H9 (cell line): ENCODE measurements around the gene TBXA2R. TPM values are rescaled to one million over a fixed set of nuclear protein-coding genes. Genes with fewer than 3 reads are reported as not detected.

Source experiments
- DNase-seq: peaks from one replicate; pipeline ENCODE4 v3.0.0-alpha.2; 2017
- H2AFZ ChIP-seq: one replicate; pipeline ENCODE4 v1.6.1; 2013; ENCODE audit warnings: mild to moderate bottlenecking, low read length, control low read depth, moderate library complexity
- H2AK5ac ChIP-seq: 2 replicates; pipeline ENCODE4 v1.6.1; 2013; ENCODE audit warnings: low read length, control low read depth, mixed read lengths; ENCODE audit not compliant: insufficient read length
- H2BK120ac ChIP-seq: one replicate; pipeline ENCODE4 v1.6.1; 2013; ENCODE audit warnings: low read depth, mild to moderate bottlenecking, low read length, control low read depth, inconsistent platforms; ENCODE audit not compliant: poor library complexity, severe bottlenecking
- H2BK12ac ChIP-seq: 2 replicates; pipeline ENCODE4 v1.6.1; 2013; ENCODE audit warnings: low read length, control low read depth, mixed read lengths, low read depth; ENCODE audit not compliant: insufficient read length
- H2BK15ac ChIP-seq: 2 replicates; pipeline ENCODE4 v1.6.1; 2013; ENCODE audit warnings: low read depth, low read length, control low read depth
- H2BK20ac ChIP-seq: one replicate; pipeline ENCODE4 v1.6.1; 2013; ENCODE audit warnings: low read depth, mild to moderate bottlenecking, low read length, control low read depth, inconsistent platforms; ENCODE audit not compliant: poor library complexity, severe bottlenecking
- H2BK5ac ChIP-seq: 2 replicates; pipeline ENCODE4 v1.6.1; 2013; ENCODE audit warnings: low read length, control low read depth, mixed read lengths; ENCODE audit not compliant: insufficient read length
- H3K14ac ChIP-seq: 2 replicates; pipeline ENCODE4 v1.6.1; 2013; ENCODE audit warnings: low read length, control low read depth; ENCODE audit not compliant: insufficient read depth
- H3K18ac ChIP-seq: 2 replicates; pipeline ENCODE4 v1.6.1; 2013; ENCODE audit warnings: low read depth, mild to moderate bottlenecking, mixed read lengths, low read length, control low read depth; ENCODE audit not compliant: insufficient read length
- H3K23ac ChIP-seq: 2 replicates; pipeline ENCODE4 v1.6.1; 2013; ENCODE audit warnings: low read length, control low read depth, mixed read lengths, low read depth; ENCODE audit not compliant: insufficient read length
- H3K23me2 ChIP-seq: 2 replicates; pipeline ENCODE4 v1.6.1; 2013; ENCODE audit warnings: low read depth, mild to moderate bottlenecking, mixed read lengths, low read length, control low read depth; ENCODE audit not compliant: insufficient read length, poor library complexity, severe bottlenecking
- H3K27ac ChIP-seq: 2 replicates; pipeline ENCODE4 v1.5.1; 2013; ENCODE audit warnings: low read length, control low read depth, mixed read lengths, low read depth; ENCODE audit not compliant: insufficient read length
- H3K27me3 ChIP-seq: 2 replicates; pipeline ENCODE4 v1.6.1; 2013; ENCODE audit warnings: low read length, control low read depth, inconsistent platforms; ENCODE audit not compliant: insufficient read depth
- H3K4ac ChIP-seq: 2 replicates; pipeline ENCODE4 v1.6.1; 2013; ENCODE audit warnings: low read depth, mild to moderate bottlenecking, control low read depth, inconsistent platforms, low read length, moderate library complexity
- H3K4me1 ChIP-seq: 2 replicates; pipeline ENCODE4 v1.6.1; 2013; ENCODE audit warnings: low read length, control low read depth, inconsistent platforms; ENCODE audit not compliant: insufficient read depth
- H3K4me2 ChIP-seq: 2 replicates; pipeline ENCODE4 v1.6.1; 2013; ENCODE audit warnings: low read length, control low read depth, mixed read lengths; ENCODE audit not compliant: insufficient read length, insufficient read depth
- H3K56ac ChIP-seq: 2 replicates; pipeline ENCODE4 v1.6.1; 2013; ENCODE audit warnings: low read depth, mild to moderate bottlenecking, mixed read lengths, low read length, control low read depth; ENCODE audit not compliant: insufficient read length
- H3K79me1 ChIP-seq: 2 replicates; pipeline ENCODE4 v1.6.1; 2013; ENCODE audit warnings: low read depth, mild to moderate bottlenecking, moderate library complexity, low read length, control low read depth, inconsistent platforms; ENCODE audit not compliant: insufficient read depth, poor library complexity, severe bottlenecking
- H3K79me2 ChIP-seq: 2 replicates; pipeline ENCODE4 v1.6.1; 2013; ENCODE audit warnings: low read length, control low read depth, inconsistent platforms; ENCODE audit not compliant: insufficient read depth
- H3K9ac ChIP-seq: 2 replicates; pipeline ENCODE4 v1.6.1; 2013; ENCODE audit warnings: low read length, control low read depth, mixed read lengths; ENCODE audit not compliant: insufficient read length; ENCODE audit errors: extremely low read depth
- H3K9me3 ChIP-seq: one replicate; pipeline ENCODE4 v1.6.1; 2013; ENCODE audit warnings: low read depth, low read length, inconsistent platforms; ENCODE audit not compliant: control insufficient read depth
- H3T11ph ChIP-seq: one replicate; pipeline ENCODE4 v1.6.1; 2013; ENCODE audit warnings: mild to moderate bottlenecking, low read length, control low read depth, inconsistent platforms
- H4K20me1 ChIP-seq: one replicate; pipeline ENCODE4 v1.6.1; 2013; ENCODE audit not compliant: control insufficient read depth, insufficient read length, insufficient read depth
- H4K5ac ChIP-seq: 2 replicates; pipeline ENCODE4 v1.6.1; 2013; ENCODE audit warnings: low read depth, mild to moderate bottlenecking, mixed read lengths, low read length, control low read depth; ENCODE audit not compliant: insufficient read length
- H4K8ac ChIP-seq: replicated peaks from 2 replicates; pipeline ENCODE4 v1.6.1; 2013; ENCODE audit warnings: low read length, control low read depth, mixed read lengths, low read depth; ENCODE audit not compliant: insufficient read length
- H4K91ac ChIP-seq: 2 replicates; pipeline ENCODE4 v1.6.1; 2013; ENCODE audit warnings: low read depth, mild to moderate bottlenecking, moderate library complexity, mixed read lengths, low read length, control low read depth; ENCODE audit not compliant: insufficient read length
- H3K27ac Mint-ChIP-seq, 3 experiments: 2 replicates in 2 of 3; 3 replicates in 1 of 3; pipeline ENCODE4 v1.8.0; 2020 to 2021; ENCODE audit warnings: mixed read lengths in 3 of 3, mild to moderate bottlenecking in 1 of 3, moderate library complexity in 1 of 3
- H3K27me3 Mint-ChIP-seq: 2 replicates; pipeline ENCODE4 v1.8.0; 2021; ENCODE audit warnings: low read depth, mild to moderate bottlenecking, moderate library complexity, mixed read lengths
- H3K36me3 Mint-ChIP-seq, 3 experiments: 2 replicates in 2 of 3; 3 replicates in 1 of 3; pipeline ENCODE4 v1.8.0; 2020 to 2021; ENCODE audit warnings: low read depth in 3 of 3, mixed read lengths in 3 of 3; ENCODE audit not compliant: insufficient read depth in 1 of 3
- H3K4me1 Mint-ChIP-seq, 2 experiments: 2 replicates each; pipeline ENCODE4 v1.8.0; 2020; ENCODE audit warnings: mixed read lengths in 2 of 2
- H3K4me3 Mint-ChIP-seq, 2 experiments: 2 replicates in 1 of 2; 3 replicates in 1 of 2; pipeline ENCODE4 v1.8.0; 2020 to 2021; ENCODE audit warnings: mild to moderate bottlenecking in 2 of 2, mixed read lengths in 2 of 2, moderate library complexity in 1 of 2
- H3K9me3 Mint-ChIP-seq, 2 experiments: 2 replicates in 1 of 2; 3 replicates in 1 of 2; pipeline ENCODE4 v1.8.0; 2020; ENCODE audit warnings: mild to moderate bottlenecking in 2 of 2, mixed read lengths in 2 of 2, moderate library complexity in 1 of 2
- WGBS: extraction: QIAGEN DNeasy Blood & Tissue Kit; methylation state at CpG from one replicate; pipeline ENCODE4 v1.1.7; 2013; ENCODE audit warnings: missing lambda C conversion rate, low lambda C conversion rate, mixed read lengths; ENCODE audit not compliant: insufficient read length; ENCODE audit errors: extremely low coverage; 5-methylcytosine and 5-hydroxymethylcytosine counted together
- total RNA-seq: library from RNA; stranded (reverse); gene quantifications from 2 replicates; pipeline ENCODE4 v1.2.1, GENCODE V29; 2021
- TF ChIP-seq, protein P1 (sequence below): fragments of 200-600 bp; sonication (generic); conservative IDR thresholded peaks from 3 replicates; pipeline ENCODE4 v1.8.0; 2021; ENCODE audit warnings: antibody characterized with exemption, mild to moderate bottlenecking

Gene TBXA2R
- total RNA-seq, 1 experiment from 2014 or later: 0.63 TPM

DNA sequence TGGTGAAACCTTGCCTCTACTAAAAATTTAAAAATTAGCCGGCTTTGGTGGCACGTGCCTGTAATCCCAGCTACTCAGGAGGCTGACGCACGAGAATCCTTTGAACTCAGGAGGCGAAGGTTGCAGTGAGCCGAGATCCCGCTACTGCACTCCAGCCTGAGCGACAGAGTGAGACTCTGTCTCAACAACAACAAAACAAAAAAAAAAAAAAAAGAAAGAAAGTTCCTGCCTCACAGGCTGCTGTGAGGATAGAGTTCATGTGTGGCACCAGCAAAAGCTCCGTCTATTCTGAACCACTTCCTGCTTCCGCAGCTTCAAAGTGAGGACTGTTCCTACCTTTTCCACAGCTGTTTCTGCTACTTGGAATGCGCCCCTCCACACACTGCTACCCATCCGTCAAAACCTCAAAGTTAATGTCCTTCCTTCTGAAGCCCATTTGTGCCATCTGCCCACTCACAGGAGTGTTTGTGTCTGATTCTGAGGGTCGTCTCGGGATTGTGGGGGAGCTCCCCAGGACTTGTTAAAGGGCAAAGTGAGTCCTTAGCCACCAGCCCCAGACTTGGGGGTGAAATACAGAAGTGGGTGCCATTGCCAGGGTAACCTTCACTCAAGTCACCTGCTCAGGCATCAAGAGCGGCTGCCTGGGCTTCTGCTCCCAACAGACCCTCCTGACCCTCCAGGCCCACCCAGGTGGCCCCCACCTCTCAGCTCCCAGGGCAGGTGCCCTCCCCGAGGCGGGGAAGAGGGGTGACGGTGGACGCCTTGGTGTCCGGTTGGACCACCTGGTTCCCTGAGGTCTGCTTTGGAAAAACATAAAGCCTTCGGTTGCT lies 52.2 kb downstream of the TBXA2R start:
- DNase-seq: no peak
- Histone ChIP-seq H3K56ac (no peak overlapping the region), H3K23ac (no peak overlapping the region), H3K4me1 (no peaks in the 10 kb centered on the region), H2BK5ac (no peak overlapping the region), H3K79me1 (no peaks in the 10 kb centered on the region), H2BK20ac (no peak overlapping the region), H4K20me1 (peaks cover 3% of the 10 kb centered on the region), H3K9ac (no peak overlapping the region), H4K8ac (no peak overlapping the region), H3T11ph (no peak overlapping the region), H2AFZ (no peak overlapping the region), H2BK15ac (no peak overlapping the region), H3K4ac (no peak overlapping the region), H3K27ac (no peak overlapping the region), H2BK12ac (no peak overlapping the region), H4K91ac (no peak overlapping the region), H3K79me2 (no peaks in the 10 kb centered on the region), H3K23me2 (peaks cover 8% of the 10 kb centered on the region), H3K9me3 (no peaks in the 10 kb centered on the region), H3K4me2 (no peak overlapping the region), H4K5ac (no peak overlapping the region), H3K27me3 (no peaks in the 10 kb centered on the region; the same call in 1 of the 2 replicates), H2BK120ac (no peak overlapping the region), H3K14ac (no peak overlapping the region), H2AK5ac (no peak overlapping the region), H3K18ac (no peak overlapping the region)
- no CpG with 5 or more reads among the region's 21 CpGs for WGBS
- H3K27me3 Mint-ChIP-seq: peaks cover 20% of the 10 kb centered on the region
- peaks cover 4 to 6% (median 5%) of the 10 kb centered on the region in 3 experiments; a peak in 3 of 7 replicates for H3K36me3 Mint-ChIP-seq
- TF ChIP-seq, protein P1, sequence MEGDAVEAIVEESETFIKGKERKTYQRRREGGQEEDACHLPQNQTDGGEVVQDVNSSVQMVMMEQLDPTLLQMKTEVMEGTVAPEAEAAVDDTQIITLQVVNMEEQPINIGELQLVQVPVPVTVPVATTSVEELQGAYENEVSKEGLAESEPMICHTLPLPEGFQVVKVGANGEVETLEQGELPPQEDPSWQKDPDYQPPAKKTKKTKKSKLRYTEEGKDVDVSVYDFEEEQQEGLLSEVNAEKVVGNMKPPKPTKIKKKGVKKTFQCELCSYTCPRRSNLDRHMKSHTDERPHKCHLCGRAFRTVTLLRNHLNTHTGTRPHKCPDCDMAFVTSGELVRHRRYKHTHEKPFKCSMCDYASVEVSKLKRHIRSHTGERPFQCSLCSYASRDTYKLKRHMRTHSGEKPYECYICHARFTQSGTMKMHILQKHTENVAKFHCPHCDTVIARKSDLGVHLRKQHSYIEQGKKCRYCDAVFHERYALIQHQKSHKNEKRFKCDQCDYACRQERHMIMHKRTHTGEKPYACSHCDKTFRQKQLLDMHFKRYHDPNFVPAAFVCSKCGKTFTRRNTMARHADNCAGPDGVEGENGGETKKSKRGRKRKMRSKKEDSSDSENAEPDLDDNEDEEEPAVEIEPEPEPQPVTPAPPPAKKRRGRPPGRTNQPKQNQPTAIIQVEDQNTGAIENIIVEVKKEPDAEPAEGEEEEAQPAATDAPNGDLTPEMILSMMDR: no peak
- peaks cover 12 to 15% of the 10 kb centered on the region in 2 experiments for H3K4me1 Mint-ChIP-seq
- H3K27ac Mint-ChIP-seq: no peak overlapping the region
- H3K9me3 Mint-ChIP-seq: no peaks in the 10 kb centered on the region
- H3K4me3 Mint-ChIP-seq: no peak overlapping the region; a peak in 1 of 5 replicates
